ENCODE results near the gene SCN5A.

- TF ChIP-seq CTCF (IDR thresholded peaks at IDR 0.05; ENCODE audit: low read length), result no peak
- no peak for TF ChIP-seq EZH2 (optimal IDR thresholded peaks at IDR 0.05; ENCODE audit: low read depth, low read length)
- no peak for TF ChIP-seq EZH2phosphoT487 (IDR thresholded peaks at IDR 0.05; ENCODE audit: low read length)
Measured at GRCh38 chr3:38578081-38578475, 71.4 kb downstream of the SCN5A start.

All from MM.1S (cell line).